SHP77 (cell line): ENCODE data around the gene UBE4A.
"Not testable (repeated sequence)": the region's sequence is repeated elsewhere in the genome, so short reads cannot be mapped to it uniquely, and the experiment has no call there.

ENCODE experiments used
- DNase-seq, 2 experiments: peaks; one replicate each; lab custom pipeline; 2025; lab: John Stamatoyannopoulos, UW

The UBE4A gene

DNA sequence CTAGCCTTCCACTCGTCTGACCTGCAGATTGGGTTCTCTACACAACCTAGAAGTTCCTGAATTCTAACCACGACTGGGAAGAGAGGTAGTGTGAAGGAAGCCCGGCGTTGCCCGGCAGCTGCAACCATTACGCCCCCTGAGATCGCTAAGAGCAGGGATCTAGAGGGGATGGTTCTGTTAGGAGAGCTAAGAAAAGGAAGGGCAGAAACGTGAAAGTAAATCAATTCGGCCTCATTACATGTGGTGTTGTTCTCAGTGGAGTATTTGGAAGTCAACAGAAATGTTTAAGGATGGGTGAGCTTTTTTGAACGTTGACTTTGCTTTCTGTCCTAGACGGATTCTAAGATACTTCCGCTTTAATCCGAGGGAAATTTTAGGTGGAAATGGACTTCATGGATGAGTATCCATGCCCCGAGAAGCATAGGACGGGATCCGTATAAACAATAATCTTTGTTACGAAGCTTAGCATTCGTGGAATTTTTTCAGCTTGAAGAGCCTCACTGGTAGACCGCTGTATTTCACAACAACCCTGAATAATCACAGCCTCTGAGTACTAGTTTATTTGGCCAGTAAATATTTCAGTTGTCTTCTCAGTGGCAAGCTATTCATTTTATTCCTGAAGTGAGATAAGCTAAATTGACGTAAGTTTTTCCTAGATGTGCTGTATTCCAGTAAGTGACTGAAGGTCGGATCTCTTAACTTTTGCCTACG, 42.6 kb downstream of the UBE4A start:
- peak in 1 of 2 experiments; percentile 27 for DNase-seq

DNA sequence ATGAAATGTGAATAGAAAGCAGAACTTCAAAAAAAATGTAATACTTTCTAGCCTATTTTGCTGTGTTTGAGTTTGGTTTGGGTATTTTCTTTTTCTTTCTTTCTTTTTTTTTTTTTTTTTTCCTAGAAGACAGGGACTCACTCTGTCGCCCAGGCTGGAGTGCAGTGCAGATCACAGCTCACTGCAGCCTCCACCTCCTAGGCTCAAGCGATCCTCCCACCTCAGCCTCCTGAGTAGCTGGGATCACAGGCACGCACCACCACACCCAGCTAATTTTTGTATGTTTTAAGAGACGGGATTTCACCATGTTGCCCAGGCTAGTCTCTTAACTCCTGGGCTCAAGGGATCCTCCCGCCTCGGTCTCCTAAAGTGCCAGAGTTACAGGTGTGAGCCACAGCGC, 43.2 kb downstream of the UBE4A start:
- not testable (repeated sequence) for DNase-seq

DNA sequence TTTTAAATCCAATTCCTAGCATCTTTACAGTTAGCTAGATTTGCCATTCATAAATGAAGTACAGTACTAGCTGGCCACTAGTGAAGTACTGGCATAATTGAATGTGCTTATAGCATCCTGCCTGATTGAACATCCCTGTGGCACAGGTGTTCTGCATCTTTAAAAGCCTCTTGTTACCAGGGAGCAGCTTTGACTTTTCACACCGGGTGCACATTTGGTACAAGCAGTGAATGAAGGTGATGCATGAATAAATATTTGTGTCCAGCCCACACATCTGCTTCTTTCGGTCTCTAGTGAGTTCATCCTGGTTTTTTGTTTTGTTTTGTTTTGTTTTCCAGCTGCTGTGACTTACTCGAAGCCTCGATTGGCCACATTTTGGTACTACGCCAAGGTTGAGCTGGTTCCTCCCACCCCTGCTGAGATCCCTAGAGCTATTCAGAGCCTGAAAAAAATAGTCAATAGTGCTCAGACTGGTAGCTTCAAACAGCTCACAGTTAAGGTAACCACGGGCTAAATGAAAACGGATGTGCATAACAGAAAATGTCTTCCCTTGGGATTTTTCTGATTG, 47.3 kb downstream of the UBE4A start:
- DNase-seq: no peak

DNA sequence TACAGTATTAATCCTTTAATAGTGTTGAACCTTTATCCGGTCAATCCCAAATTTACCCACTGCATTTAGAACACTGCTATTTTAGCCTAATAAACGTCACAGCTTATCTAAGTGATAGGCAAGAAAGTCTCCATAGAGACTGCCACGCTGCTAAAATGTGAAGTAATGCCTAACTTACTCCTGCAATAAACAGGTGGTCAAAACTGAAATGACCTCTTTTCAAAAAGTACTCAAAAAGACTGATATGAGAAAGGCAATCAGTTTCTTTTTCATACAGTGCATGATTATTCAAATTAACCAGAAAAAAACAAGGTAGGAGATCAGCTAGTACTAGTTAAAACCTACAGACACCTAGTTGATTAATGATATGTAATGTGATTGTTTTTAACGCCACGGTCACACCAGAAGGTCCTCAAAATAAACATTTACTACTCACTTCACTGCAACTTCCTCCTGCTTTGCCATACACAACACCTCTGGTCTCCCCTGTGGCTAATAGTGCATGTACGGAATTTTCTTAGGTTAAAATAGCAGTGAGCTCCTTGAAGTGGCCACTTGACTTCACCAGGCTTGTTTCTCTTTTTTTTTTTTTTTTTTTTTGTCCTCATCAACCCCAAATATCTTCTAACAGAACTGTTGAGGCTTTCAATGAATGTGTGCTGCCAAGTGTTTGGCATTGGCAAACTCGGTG, 50.8 kb downstream of the UBE4A start:
- no peak for DNase-seq

DNA sequence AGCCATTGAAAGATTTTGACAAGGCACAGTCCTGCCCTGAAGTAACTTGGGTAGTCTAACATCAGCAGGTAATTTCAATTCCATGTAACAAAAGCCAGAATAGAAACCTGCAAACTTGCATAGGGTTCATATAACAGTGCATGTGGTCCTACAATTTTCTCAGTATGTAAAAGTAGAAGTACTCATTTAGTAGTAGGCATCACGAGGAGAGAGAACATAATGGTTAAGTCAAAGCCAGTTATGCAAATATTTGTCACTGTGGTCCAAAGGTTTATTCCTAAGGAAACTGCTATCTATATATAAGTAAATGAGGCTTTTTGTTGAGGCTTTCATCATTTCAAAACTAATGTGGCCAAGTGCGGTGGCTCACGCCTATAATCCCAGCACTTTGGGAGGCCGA, 52.1 kb downstream of the UBE4A start:
- DNase-seq: no peak

DNA sequence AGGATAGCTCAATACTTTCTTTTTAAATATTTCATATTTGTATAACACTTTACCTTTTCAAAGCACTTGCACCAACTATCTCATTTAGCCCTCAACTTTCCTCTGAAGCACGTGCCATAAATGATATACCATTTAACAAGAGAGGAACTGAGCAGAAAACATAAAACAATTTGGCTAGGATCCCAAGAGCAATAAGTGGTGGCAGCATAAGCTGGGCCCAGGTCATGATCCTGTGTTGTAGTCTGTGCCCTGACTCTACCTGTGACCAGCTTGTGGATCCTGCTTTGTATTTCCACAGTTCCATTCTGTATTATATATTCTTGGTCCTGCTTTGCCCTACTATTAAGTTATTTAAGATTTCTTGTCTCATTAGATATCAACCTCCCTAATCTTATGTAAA, 53.5 kb downstream of the UBE4A start:
- no peak for DNase-seq

DNA sequence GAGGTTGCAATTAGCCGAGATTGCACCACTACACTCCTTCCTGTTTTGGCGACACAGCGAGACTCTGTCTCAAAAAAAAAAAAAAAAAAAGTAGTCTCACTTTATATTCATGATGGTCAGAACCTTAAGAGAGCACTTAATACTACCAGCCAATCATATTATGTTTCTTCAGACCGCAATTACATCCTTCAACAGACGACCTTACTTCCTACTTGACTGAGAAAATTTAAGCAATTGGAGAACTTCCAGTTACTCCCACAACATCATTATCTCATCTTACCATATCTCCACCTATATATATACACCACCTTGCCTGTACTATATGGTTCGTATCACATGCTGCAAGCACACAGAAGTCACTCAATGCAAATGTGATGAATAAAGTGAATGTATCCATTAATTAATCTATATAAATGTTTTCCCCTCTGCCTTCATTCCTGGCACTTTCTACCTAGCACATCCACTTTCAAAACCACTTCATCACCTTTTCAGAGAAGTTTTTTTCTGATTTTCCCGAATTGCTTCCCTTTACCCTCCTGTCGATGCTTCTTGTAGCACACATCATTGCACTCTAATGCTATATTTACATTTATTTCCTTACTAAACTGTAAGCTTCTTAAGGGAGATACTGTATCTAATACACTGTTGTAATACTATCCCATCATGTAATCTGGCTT, 55.8 kb downstream of the UBE4A start:
- DNase-seq: no peak

DNA sequence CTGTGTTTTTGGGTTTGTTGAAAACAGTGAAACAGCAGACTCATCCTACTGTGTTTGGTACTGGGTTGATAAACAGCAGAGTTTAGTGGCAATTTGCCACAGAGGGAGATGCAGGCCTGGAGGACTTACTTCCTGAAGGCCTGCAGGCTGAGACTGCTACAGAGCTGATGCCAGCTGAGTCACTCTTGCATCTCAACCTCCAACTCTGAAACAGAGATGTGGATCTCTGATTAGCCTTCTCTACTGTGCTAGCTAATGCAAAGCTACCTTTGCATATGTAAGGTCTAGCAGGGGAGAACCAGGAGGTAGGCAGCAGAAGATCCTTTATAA, 56.3 kb downstream of the UBE4A start:
- peak in 1 of 2 experiments; percentile 26 for DNase-seq

DNA sequence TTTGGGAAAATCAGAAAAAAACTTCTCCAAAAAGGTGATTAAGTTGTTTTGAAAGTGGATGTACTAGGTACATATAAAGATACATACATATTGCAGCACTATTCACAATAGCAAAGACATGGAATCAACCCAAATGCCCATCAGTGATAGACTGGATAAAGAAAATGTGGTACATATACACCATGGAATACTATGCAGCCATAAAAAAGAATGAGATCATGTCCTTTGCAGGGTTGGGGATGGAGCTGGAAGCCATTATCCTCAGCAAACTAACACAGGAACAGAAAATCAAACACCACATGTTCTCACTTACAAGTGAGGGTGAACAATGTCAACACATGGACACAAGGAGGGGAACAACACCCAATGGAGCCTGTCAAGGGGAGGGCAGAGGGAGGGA, 57.5 kb downstream of the UBE4A start:
- not testable (repeated sequence) for DNase-seq

DNA sequence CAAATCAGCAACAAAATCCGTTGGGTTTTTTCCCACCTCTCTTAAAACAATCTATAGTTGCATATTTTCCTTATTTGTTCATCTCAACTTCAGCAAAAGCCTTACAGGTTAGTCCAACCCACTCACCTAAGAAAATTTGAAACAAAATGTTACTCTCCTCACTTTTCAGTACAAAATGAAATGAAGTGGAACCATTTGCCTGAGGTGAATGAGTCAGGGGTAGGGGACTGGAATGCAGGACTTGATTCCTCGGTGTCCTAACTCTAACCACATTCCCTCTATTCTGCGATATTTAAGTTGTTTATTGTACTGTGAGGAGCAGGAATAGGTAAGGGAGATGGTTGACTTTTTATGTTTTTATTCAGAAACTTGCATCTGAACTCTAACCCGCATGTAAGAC, 58.4 kb downstream of the UBE4A start:
- no peak for DNase-seq

DNA sequence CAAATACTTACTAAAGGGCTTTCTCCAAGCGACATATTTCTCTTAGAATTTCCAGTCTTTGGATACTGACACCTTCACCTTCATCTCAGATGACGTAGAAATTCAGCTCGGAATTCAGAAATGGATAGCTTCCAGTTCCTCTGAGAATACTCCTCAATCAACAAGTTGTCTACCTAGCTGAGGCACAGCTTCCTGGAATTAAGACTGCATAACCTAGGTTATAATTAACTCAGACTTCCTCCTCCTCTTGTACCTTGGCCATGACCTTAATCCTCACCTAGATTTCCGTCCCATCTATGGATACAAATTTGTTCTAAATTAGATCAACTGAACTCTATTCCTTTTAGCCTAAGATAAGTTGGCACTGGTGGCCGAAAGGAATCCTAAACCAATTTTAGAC, 59.4 kb downstream of the UBE4A start:
- DNase-seq: no peak

DNA sequence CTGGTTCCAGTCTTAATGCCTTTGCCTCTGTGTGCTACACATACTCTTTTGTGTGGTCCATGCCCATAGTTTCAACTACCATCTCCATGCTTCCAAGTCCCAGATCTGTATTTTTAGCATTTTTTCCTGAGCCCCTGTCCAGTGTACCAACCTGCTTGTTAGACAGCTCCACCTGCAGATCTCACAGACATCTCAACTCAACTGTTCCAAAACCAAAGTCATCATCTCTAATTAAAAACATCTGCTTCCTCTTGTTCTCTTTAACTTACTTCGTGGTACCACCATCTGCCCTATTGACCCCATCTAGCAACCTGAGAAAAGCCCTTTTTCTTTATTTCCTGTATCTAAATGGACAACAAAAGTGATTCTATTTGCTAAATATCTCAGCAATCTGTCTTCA, 68.3 kb downstream of the UBE4A start:
- no peak for DNase-seq

DNA sequence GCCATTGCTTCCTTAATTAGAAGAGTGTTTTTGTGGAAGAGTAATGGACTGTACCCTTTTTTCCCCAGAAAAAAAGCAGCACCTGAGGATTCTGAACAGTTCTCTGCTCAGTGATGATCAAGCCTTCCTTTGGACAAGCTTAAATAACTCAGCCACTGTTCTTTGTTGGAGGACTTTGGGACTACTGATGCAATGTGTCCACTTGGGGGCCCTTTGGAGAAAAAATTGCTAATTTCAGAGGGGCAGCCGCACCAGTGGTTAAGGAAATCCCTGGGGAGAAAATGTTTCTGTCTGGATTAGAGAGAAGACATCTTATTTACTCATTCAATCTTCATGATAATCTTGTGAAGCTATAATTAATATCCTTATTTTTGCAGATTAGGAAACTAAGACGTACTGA, 71.6 kb downstream of the UBE4A start:
- DNase-seq: no peak

DNA sequence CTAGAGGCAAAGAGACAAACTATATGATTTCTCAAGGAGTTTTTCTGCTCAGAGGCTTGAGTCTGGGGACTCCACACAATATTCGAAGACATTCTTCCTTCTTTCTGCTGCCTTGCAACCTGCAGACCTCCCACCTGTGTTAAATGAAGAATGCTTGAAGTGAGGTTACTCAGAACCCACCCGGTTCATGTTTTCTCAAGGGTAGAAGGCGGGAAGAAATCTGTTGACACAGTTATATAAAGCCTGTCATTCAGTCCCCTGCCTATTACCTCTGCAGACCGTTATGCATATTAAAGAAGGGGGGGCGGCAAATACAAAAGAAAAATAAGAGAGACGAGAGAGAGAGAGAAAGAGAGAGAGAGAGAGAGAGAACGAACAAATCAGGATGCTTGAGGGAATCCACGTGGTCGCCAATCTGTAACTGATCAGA, 74.7 kb downstream of the UBE4A start:
- DNase-seq: peak; percentile 12 to 31

DNA sequence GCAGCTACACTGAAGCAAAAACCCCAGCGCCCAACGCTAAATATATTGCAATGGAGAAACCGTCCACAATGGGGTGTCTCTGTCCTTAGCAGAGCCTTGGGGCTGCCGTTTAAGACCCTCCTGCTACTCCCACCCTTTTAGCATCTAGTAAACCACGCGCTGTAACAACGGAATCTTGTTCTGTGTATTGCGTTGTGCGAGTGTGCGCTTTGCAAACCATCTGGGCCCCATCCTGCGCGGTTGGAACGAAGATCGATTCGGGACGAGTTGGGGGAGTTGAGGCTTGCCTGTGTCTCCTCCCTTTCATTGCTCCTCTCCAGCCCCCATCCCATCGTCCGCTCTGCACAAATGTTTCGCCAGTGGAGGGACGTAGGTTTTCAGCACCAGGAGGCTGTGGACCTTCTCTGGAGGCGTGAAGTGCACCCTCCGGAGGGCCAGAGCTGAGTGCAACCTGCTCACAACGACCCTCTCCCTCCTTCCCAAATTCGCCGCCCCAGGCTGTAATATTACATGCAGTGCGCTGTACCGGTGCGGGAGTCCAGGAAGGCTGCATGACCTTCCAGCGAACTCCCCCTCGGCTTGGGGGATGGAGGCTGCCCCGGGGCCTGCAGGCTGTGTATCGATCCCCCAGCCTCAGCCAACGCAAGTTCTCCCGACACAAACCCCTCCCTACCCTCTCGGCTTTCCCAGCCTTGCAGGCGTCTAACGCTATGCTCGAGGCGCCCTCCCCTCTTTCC, 75.3 kb downstream of the UBE4A start:
- DNase-seq: no peak

DNA sequence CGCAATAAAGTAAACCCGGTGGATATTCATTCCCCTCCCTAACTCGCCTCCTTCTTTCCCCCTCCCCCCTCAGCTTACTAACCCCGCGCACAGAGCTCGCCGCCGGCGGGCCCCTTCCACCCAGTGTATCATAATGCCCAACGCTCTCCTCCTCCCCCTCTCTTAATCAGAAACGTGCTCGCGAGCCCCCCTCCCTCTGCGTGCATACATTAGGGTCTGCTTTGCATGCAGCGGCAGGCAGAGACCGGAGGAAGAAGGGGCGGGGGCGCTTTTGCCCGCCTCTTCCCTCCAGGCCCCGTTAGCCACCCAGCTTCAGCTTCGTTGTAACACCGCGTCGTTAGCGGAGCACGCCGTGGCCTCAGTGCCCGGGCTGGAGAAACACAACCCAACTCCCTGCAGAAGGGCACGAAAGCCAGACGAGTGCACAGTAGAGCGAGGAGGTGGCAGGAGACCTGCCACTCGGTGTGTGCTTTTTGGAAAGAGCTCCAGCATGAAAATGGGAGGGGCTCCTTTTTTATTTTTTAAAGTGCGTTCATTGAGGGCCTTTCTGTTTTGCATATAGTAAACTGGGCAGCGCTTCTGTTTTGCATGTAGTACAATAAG, 76.0 kb downstream of the UBE4A start:
- peak; percentile 95 for DNase-seq

DNA sequence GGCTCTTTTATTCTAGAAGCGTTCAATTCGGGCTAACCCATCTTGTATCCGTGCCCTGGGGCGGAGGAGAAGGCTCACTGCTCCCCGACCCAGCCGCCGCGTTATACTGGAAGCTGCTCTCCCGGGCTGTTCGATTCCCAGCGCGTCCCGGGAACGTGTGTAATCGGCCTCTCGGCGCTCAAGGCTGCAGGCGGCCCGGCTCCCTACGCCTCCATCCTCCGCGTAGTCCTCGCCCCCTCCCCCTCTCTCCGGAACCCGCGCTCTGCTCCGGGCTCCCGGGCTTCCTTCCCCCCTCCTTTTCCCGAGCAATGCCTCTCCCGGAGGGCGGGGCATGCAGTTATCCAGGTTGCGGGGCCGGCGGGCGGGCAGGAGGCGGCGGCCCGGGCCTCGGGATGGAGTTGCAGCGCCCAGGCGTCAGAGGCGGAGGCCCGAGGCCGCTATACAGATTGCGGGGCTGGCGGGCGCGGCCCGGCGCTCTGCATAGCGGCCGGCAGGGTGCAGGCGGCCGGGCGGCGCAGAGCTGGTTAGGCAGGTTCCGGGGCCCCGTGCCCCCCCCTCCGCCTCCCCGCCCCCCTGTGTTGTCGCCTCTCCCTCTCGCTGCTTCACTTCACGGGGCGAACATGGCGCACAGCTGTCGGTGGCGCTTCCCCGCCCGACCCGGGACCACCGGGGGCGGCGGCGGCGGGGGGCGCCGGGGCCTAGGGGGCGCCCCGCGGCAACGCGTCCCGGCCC, 76.7 kb downstream of the UBE4A start, which contains the start of gene KMT2A:
TSS of gene KMT2A (plus strand) at position 600 of the 732 bp plus-strand sequence. CDS start at position 621, 21 bp downstream.
- peak; percentile 93 to 95 for DNase-seq

DNA sequence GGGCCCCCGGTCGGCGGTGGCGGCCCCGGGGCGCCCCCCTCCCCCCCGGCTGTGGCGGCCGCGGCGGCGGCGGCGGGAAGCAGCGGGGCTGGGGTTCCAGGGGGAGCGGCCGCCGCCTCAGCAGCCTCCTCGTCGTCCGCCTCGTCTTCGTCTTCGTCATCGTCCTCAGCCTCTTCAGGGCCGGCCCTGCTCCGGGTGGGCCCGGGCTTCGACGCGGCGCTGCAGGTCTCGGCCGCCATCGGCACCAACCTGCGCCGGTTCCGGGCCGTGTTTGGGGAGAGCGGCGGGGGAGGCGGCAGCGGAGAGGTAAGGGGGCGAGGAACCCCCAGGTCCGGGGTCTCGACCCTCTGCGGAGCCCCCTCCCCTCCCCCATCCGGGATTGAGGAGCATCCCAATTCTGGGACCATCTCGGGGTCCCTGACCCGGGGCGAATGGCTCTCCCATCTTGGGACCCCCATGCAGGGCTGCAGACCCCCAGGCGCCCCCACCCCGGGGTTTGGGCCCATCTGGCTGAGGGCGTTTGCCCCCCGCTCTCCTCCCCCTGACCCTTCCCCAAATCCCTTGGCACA, 77.3 kb downstream of the UBE4A start:
- DNase-seq: peak; percentile 0 to 21

DNA sequence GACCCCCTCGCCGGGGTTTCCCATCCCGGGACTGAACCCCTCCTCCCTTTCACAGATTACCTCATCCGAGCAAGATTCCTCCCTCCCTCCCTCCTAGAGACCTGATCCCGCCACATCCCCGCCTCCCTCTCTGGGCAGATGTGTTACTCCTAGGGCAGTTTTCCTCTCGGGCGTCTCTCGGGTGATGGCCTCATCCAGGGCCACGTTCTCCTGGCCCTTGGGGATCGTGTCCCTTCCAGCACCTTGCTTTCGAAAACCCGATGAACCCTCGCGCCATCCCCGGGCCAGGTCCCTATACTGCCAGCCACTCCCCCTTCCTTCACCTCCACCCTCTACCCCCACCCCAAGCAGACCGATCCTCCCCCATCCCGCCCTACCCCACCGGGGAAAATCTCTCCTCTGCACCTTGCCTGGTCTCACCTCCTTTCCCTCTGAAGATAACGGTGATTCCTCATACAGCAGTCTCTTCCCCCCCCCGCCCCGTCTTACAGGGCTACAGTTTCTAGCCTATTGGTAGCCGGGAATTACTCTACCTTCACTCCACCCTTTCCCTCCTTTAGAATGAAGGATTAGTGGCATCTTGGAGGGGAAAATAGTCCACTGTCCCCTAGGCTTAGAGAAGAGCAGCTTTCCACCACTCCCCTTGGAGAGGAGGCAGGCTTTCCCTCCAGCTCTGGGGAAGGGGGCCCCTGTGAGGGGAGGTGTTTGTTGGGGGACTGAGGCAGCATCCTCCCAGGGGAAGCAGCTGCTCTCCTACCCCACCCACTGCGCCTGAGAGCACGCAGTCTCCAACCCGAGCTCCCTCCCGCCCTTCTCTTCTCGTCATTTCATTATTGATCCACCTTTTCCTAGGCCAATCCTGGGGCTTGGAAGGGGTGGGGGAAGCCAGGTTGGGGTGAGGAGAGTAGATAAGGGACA, 78.1 kb downstream of the UBE4A start:
- DNase-seq: peak; percentile 7 to 60
